Measurements from ENCODE around the gene KLF2.

- TF ChIP-seq, protein P1, sequence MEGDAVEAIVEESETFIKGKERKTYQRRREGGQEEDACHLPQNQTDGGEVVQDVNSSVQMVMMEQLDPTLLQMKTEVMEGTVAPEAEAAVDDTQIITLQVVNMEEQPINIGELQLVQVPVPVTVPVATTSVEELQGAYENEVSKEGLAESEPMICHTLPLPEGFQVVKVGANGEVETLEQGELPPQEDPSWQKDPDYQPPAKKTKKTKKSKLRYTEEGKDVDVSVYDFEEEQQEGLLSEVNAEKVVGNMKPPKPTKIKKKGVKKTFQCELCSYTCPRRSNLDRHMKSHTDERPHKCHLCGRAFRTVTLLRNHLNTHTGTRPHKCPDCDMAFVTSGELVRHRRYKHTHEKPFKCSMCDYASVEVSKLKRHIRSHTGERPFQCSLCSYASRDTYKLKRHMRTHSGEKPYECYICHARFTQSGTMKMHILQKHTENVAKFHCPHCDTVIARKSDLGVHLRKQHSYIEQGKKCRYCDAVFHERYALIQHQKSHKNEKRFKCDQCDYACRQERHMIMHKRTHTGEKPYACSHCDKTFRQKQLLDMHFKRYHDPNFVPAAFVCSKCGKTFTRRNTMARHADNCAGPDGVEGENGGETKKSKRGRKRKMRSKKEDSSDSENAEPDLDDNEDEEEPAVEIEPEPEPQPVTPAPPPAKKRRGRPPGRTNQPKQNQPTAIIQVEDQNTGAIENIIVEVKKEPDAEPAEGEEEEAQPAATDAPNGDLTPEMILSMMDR (conservative IDR thresholded peaks at IDR 0.05; ENCODE audit: low read depth, low read length), result no peak
- TF ChIP-seq EZH2 (IDR thresholded peaks at IDR 0.05; ENCODE audit: borderline replicate concordance, low read depth, low read length, poor library complexity, severe bottlenecking), result no peak
Observed at GRCh38 chr19:16366056-16366432, 41.4 kb downstream of the KLF2 start.

All from A673 (cell line).